GM21526 (cell line): ENCODE measurements around the gene ZYX.

Experiments used
- ATAC-seq: cut with Tn5 transposase; IDR thresholded peaks from one replicate; pipeline ENCODE4 v1.9.1; 2021; ENCODE audit warnings: moderate library complexity; ENCODE audit not compliant: unreplicated experiment, low FRiP score

ZYX gene

GRCh38 chr7:143380646-143381426 is at the start of gene ZYX:
Gene ZYX, plus strand, starts transcription at chr7:143381345. Its CDS starts 227 bp downstream, at chr7:143381572.
- peak; percentile 73 for ATAC-seq

GRCh38 chr7:143334244-143334643 is 46.9 kb upstream of the ZYX start:
- ATAC-seq = no peak

GRCh38 chr7:143337216-143337615 is 43.9 kb upstream of the ZYX start:
- no peak for ATAC-seq

GRCh38 chr7:143341842-143342241 is 39.3 kb upstream of the ZYX start:
- ATAC-seq = no peak

GRCh38 chr7:143343596-143343995 is 37.5 kb upstream of the ZYX start:
- no peak for ATAC-seq

- ATAC-seq = peak; percentile 79
These were observed 35.7 kb upstream of the ZYX start for GRCh38 chr7:143345428-143345900.

GRCh38 chr7:143346018-143346417 is 35.1 kb upstream of the ZYX start:
- ATAC-seq = no peak

GRCh38 chr7:143347950-143348349 is 33.2 kb upstream of the ZYX start:
- ATAC-seq = no peak

- no peak for ATAC-seq
These were observed 30.1 kb upstream of the ZYX start for GRCh38 chr7:143351060-143351459.

GRCh38 chr7:143351574-143351973 is 29.6 kb upstream of the ZYX start:
- ATAC-seq = no peak

GRCh38 chr7:143352531-143353002 is 28.6 kb upstream of the ZYX start:
- ATAC-seq = no peak

- ATAC-seq = no peak
These were observed 26.8 kb upstream of the ZYX start for GRCh38 chr7:143354376-143354775.

GRCh38 chr7:143354965-143355364 is 26.2 kb upstream of the ZYX start:
- no peak for ATAC-seq

- no peak for ATAC-seq
These were observed 25.4 kb upstream of the ZYX start for GRCh38 chr7:143355450-143356385.

GRCh38 chr7:143356414-143357050 is 24.6 kb upstream of the ZYX start:
- no peak for ATAC-seq

- ATAC-seq = no peak
These were observed 22.5 kb upstream of the ZYX start for GRCh38 chr7:143358626-143359025.

GRCh38 chr7:143359771-143360353 is 21.3 kb upstream of the ZYX start:
- ATAC-seq = no peak

- ATAC-seq = no peak
These were observed 20.2 kb upstream of the ZYX start for GRCh38 chr7:143360788-143361551.

- no peak for ATAC-seq
These were observed 19.5 kb upstream of the ZYX start for GRCh38 chr7:143361552-143362130.
